ENCODE measurements around the gene HMSD. TPM values are rescaled to one million over a fixed set of nuclear protein-coding genes. Genes with fewer than 3 reads are reported as not detected.

HMSD gene
- polyA plus RNA-seq, 1 of the 3 experiments (the other 2 are of a cell fraction): not detected

DNA sequence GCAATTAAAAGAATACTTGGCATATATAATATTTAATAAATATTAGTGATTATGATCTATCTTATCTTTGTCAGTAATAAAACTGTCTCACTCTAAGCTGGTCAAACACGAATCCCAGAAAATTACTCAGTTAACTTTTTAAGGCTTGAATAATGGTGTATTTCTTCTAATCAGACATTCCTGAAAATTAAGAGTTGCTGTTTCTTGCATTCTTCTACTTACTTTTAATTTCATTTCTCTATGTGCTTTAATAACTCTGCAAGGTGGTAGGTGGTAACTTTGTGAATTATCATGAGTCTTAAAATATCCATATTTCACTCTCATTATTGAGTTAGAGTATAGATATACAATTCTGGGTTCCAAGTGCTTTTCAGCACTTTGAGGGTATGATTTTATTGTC is 44.4 kb upstream of the HMSD start:
- 0% methylated on average over 1 of the region's 1 CpG for WGBS (ENCODE audit: low lambda C conversion rate)
- no peaks in the 10 kb centered on the region for H3K9me2 ChIP-seq
- peaks cover 8% of the 10 kb centered on the region; the same call in 1 of the 2 replicates for H3K27me3 ChIP-seq (ENCODE audit: insufficient read depth)
- H2AFZ ChIP-seq (ENCODE audit: low read depth): no peak overlapping the region
- H3K79me2 ChIP-seq (ENCODE audit: insufficient read depth): no peaks in the 10 kb centered on the region
- no peaks in the 10 kb centered on the region for H3K4me1 ChIP-seq (ENCODE audit: control insufficient read depth in 1 of 2, insufficient read depth in 2 of 2, low read depth in 1 of 2, low read length in 1 of 2)
- H4K20me1 ChIP-seq (ENCODE audit: insufficient read depth): no peaks in the 10 kb centered on the region
- H3K4me3 ChIP-seq (ENCODE audit: low read depth in 2 of 2, low read length in 1 of 2): no peak overlapping the region
- H3K36me3 ChIP-seq (replicated peaks in 1 of 2; ENCODE audit: control insufficient read depth in 1 of 2, insufficient read depth in 2 of 2, low read length in 1 of 2): peaks cover 0 to 2% of the 10 kb centered on the region in 2 experiments
- H3K9ac ChIP-seq: no peak overlapping the region
- TF ChIP-seq, protein P1, sequence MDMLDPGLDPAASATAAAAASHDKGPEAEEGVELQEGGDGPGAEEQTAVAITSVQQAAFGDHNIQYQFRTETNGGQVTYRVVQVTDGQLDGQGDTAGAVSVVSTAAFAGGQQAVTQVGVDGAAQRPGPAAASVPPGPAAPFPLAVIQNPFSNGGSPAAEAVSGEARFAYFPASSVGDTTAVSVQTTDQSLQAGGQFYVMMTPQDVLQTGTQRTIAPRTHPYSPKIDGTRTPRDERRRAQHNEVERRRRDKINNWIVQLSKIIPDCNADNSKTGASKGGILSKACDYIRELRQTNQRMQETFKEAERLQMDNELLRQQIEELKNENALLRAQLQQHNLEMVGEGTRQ (IDR thresholded peaks at IDR 0.05; ENCODE audit: borderline replicate concordance, low read depth, low read length): no peak
- TF ChIP-seq RXRA (IDR thresholded peaks at IDR 0.05; ENCODE audit: borderline replicate concordance, low read depth) (no peak), FOXM1 (IDR thresholded peaks at IDR 0.05; ENCODE audit: low read depth) (no peak), YY1 (IDR thresholded peaks at IDR 0.05; ENCODE audit: low read depth) (no peak), REST (IDR thresholded peaks at IDR 0.05; ENCODE audit: low read depth, low read length) (no peak), JUND (IDR thresholded peaks at IDR 0.05) (no peak), CHD2 (IDR thresholded peaks at IDR 0.05; ENCODE audit: low read length, partially characterized antibody) (no peak), PBX3 (IDR thresholded peaks at IDR 0.05) (no peak)
- TF ChIP-seq, protein P2, sequence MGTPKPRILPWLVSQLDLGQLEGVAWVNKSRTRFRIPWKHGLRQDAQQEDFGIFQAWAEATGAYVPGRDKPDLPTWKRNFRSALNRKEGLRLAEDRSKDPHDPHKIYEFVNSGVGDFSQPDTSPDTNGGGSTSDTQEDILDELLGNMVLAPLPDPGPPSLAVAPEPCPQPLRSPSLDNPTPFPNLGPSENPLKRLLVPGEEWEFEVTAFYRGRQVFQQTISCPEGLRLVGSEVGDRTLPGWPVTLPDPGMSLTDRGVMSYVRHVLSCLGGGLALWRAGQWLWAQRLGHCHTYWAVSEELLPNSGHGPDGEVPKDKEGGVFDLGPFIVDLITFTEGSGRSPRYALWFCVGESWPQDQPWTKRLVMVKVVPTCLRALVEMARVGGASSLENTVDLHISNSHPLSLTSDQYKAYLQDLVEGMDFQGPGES (IDR thresholded peaks at IDR 0.05; ENCODE audit: low read depth, low read length): no peak
- TF ChIP-seq, protein P3, sequence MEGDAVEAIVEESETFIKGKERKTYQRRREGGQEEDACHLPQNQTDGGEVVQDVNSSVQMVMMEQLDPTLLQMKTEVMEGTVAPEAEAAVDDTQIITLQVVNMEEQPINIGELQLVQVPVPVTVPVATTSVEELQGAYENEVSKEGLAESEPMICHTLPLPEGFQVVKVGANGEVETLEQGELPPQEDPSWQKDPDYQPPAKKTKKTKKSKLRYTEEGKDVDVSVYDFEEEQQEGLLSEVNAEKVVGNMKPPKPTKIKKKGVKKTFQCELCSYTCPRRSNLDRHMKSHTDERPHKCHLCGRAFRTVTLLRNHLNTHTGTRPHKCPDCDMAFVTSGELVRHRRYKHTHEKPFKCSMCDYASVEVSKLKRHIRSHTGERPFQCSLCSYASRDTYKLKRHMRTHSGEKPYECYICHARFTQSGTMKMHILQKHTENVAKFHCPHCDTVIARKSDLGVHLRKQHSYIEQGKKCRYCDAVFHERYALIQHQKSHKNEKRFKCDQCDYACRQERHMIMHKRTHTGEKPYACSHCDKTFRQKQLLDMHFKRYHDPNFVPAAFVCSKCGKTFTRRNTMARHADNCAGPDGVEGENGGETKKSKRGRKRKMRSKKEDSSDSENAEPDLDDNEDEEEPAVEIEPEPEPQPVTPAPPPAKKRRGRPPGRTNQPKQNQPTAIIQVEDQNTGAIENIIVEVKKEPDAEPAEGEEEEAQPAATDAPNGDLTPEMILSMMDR (IDR thresholded peaks at IDR 0.05): no peak
- no peak overlapping the region for H3K27ac ChIP-seq (ENCODE audit: low read depth in 2 of 2, low read length in 1 of 2)
- CTCF ChIA-PET: interaction anchor here (0.9 to 1.1 kb wide), 2 partner anchors 13 to 32 kb away, joined by 3 read pairs; no protein-coding TSS in a partner anchor
- H3K4me2 ChIP-seq: no peak overlapping the region
- H3K9me3 ChIP-seq: no peaks in the 10 kb centered on the region
- H3F3A ChIP-seq (replicated peaks; ENCODE audit: insufficient read depth): no peaks in the 10 kb centered on the region
- DNase-seq: no peak
- POLR2A ChIA-PET: no interaction called here
